Neural cell (in vitro differentiated cells): ENCODE results near the gene REV3L.

Source experiments
- CTCF ChIP-seq: fragments of 450-650 bp; IDR thresholded peaks from 2 replicates; pipeline ENCODE4 v1.5.1; 2014; ENCODE audit warnings: antibody characterized with exemption, mild to moderate bottlenecking, moderate library complexity; ENCODE audit not compliant: poor library complexity, severe bottlenecking
- EZH2 ChIP-seq: fragments of 200-600, 300-800 bp; shearing (Covaris generic), sonication (generic); IDR thresholded peaks from 2 replicates; pipeline ENCODE4 v1.6.1; 2014; ENCODE audit warnings: antibody characterized with exemption, low read length, borderline replicate concordance, mild to moderate bottlenecking; ENCODE audit not compliant: insufficient read depth, poor library complexity, severe bottlenecking
- POLR2AphosphoS5 ChIP-seq: IDR thresholded peaks from 2 replicates; pipeline ENCODE4 v1.6.1; 2012
- TF ChIP-seq, protein P1 (sequence below): IDR thresholded peaks from 2 replicates; pipeline ENCODE4 v1.6.1; 2012; ENCODE audit warnings: borderline replicate concordance

- TF ChIP-seq, protein P1, sequence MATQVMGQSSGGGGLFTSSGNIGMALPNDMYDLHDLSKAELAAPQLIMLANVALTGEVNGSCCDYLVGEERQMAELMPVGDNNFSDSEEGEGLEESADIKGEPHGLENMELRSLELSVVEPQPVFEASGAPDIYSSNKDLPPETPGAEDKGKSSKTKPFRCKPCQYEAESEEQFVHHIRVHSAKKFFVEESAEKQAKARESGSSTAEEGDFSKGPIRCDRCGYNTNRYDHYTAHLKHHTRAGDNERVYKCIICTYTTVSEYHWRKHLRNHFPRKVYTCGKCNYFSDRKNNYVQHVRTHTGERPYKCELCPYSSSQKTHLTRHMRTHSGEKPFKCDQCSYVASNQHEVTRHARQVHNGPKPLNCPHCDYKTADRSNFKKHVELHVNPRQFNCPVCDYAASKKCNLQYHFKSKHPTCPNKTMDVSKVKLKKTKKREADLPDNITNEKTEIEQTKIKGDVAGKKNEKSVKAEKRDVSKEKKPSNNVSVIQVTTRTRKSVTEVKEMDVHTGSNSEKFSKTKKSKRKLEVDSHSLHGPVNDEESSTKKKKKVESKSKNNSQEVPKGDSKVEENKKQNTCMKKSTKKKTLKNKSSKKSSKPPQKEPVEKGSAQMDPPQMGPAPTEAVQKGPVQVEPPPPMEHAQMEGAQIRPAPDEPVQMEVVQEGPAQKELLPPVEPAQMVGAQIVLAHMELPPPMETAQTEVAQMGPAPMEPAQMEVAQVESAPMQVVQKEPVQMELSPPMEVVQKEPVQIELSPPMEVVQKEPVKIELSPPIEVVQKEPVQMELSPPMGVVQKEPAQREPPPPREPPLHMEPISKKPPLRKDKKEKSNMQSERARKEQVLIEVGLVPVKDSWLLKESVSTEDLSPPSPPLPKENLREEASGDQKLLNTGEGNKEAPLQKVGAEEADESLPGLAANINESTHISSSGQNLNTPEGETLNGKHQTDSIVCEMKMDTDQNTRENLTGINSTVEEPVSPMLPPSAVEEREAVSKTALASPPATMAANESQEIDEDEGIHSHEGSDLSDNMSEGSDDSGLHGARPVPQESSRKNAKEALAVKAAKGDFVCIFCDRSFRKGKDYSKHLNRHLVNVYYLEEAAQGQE, result no peak
- no peak for TF ChIP-seq CTCF
- no peak for TF ChIP-seq POLR2AphosphoS5
- TF ChIP-seq EZH2, result no peak
Observed at GRCh38 chr6:111480988-111481822, 1.8 kb downstream of the REV3L start.
